ENCODE data around the gene MYO1E.
A peak's percentile ranks its signal among the peaks of the same experiment; 100 is the strongest.
"Not testable (repeated sequence)": the region's sequence is repeated elsewhere in the genome, so short reads cannot be mapped to it uniquely, and the experiment has no call there.

The MYO1E gene

DNA sequence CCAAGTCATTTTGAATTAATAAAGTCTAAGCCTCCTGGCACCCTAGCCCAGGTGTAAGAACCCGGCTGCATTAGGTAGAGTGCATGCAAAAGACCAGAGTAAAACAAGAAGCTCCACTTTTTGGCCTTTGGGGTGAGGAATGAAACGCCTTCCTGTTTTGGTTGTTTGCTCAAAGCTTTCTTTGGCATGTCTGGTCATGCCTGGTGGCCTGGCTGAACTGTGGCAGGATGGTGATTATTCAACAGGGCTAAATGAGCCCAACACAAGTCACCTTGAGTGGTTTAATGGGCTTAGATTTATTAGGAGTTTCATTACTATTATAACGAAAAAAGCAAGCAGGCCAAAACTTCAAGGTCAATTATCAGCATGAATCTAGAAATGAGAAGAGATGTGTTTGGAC is 206.9 kb downstream of the MYO1E start:
- DNase-seq (ENCODE audit: low read depth): no peak

DNA sequence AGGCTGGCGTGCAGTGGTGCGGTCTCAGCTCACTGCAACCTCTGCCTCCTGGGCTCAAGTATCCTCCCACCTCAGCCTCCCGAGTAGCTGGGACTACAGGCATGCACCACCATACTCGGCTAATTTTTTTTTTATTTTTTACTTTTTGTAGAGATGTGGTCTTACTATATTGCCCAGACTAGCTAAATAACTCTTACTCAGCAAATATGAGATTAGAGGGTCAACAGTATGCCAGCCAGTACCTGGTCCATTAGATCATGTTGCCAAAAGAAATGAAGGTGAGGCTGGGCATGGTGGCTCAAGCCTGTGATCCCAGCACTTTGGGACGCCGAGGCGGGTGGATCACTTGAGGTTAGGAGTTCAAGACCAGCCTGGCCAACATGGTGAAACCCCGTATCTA is 210.6 kb downstream of the MYO1E start:
- DNase-seq (ENCODE audit: low read depth): not testable (repeated sequence)

GRCh38 chr15:59160880-59161593 is 211.6 kb downstream of the MYO1E start:
- DNase-seq (ENCODE audit: low read depth): no peak

- DNase-seq (ENCODE audit: low read depth): no peak
These were observed 213.5 kb downstream of the MYO1E start for GRCh38 chr15:59159210-59159609.

GRCh38 chr15:59158701-59159034 is 214.0 kb downstream of the MYO1E start:
- no peak for DNase-seq (ENCODE audit: low read depth)

GRCh38 chr15:59157840-59158700 is 214.6 kb downstream of the MYO1E start:
- no peak for DNase-seq (ENCODE audit: low read depth)

DNA sequence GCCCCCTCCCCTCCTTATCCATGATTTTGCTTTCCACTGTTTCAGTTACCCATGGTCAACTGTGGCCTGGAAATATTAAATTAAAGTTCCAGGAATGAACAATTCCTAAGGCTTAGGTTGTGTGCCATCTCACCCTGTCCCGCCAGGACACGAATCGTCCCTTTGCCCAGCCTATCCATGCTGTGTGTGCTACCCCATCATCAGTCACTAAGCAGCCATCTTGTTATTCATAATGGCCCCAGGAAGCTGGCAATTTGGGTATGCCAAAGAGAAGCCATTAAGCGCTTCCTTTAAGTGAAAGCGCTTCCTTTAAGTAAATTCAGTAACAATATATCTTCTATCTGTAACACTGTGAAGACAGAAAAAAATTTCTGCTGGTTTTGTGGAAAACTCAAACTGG is 215.3 kb downstream of the MYO1E start:
- no peak for DNase-seq (ENCODE audit: low read depth)

GRCh38 chr15:59155431-59155830 is 217.2 kb downstream of the MYO1E start:
- DNase-seq (ENCODE audit: low read depth): no peak

- DNase-seq (ENCODE audit: low read depth): no peak
These were observed 218.4 kb downstream of the MYO1E start for GRCh38 chr15:59154243-59154642.

DNA sequence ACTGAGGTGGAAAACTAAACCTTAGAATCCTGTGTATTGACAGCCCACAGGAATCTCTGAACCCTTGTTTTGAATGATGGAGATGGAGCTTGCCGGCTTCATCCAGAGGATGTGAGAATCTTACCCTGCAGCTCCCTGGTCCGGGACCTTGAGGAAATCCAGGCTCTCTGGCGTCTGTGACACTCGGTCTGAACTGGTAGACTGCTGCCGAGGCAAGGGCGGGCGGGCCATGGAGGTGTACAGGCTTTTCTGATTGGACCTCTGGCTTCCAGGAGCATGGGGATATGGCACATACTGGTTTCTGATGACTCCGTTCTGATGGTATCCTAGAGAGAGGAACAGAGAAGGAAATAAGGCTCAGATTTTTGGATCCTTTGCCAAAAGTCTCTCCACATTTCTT is 219.2 kb downstream of the MYO1E start:
- DNase-seq (ENCODE audit: low read depth): no peak

- DNase-seq (ENCODE audit: low read depth): no peak
These were observed 219.8 kb downstream of the MYO1E start for GRCh38 chr15:59152694-59153450.

- no peak for DNase-seq (ENCODE audit: low read depth)
These were observed 222.5 kb downstream of the MYO1E start for GRCh38 chr15:59150185-59150584.

DNA sequence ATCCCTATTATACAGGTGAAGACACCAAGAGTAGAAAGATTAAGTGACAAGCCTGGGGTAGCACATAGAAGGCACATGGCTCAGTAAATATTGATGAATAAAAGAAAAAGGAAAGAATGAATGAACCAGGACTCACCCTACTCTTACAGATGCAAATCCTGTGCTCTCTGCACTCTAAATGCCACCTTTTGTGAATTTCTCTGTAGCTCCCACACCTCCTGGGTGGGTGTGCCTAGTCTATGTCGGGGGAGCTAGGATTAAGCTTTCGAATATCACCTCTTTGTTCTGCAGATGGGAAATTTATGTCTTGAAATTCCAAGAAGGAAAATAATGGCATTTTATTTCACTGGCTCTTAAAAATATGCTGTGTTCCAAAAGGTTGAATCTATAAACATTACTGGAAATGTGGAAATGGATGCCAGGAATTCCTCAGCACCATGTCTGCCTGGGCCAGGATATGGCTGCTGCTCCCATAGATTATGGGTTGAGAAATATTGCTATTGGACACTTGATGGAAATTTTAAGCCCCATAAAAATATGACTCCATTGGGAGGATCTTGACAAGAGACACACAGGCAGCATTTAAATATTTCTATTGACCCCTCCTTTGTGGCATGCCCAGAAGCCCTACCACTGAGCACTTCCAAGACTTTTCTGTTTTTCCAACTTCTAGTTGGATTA is 224.4 kb downstream of the MYO1E start:
- DNase-seq (ENCODE audit: low read depth): no peak

DNA sequence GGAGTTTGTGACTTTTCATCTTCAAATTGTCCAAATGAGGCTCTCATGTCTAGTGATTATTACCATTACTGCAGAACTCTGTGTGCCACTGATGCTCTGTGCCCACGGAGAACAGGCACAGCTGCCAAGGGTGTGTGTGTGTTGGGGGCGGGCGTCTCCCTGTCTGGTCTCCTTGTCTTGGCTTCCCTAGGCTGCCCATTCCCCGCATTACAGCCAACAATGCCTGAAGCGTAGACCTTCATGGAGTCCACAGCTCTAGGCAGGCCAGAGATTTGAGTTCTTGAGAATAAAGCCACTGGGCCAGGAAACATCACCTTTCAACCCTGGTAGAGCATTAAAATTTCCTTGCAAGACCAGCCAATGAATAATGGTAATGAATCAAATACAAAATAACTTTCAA is 225.0 kb downstream of the MYO1E start:
- DNase-seq (ENCODE audit: low read depth): no peak

DNA sequence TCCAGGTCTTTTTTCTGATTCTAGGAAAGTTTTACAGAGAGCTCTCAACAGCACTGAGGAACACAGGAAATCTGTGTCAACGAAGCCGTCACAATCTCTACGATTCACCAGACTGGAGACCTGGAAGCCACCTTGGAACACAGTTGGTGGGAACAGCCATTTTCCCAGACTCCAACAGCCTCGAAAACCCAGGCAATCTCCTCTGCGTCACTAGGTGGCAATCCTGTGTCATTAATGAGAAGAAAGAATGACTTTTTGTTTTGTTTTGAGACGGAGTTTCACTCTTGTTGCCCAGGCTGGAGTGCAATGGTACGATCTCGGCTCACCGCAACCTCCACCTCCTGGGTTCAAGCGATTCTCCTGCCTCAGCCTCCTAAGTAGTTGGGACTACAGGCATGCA is 228.1 kb downstream of the MYO1E start:
- DNase-seq (ENCODE audit: low read depth): not testable (repeated sequence)

DNA sequence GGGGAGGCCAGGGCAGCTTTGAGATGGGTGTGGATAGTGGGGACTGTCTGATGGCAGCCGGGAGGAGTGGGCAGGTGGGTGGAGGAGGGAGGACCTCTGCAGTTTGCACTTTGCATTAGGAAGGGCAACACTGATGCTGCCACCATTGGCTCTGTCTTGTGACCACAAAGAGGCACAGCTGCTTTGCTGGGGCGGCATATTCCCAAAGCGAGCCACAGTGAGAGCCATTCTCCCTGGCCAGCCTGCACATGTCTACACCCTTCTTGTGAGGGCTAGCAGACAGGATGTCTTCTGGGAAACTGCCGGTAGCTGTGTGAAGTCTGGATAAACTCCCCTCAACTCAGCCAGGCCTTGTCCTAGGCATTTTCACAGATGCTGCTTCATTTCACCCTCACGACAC is 229.4 kb downstream of the MYO1E start:
- DNase-seq (ENCODE audit: low read depth): no peak

GRCh38 chr15:59140422-59141226 is 232.0 kb downstream of the MYO1E start:
- DNase-seq (ENCODE audit: low read depth): no peak

- peak; percentile 57 for DNase-seq (ENCODE audit: low read depth)
These were observed 234.4 kb downstream of the MYO1E start for GRCh38 chr15:59138243-59138642.

DNA sequence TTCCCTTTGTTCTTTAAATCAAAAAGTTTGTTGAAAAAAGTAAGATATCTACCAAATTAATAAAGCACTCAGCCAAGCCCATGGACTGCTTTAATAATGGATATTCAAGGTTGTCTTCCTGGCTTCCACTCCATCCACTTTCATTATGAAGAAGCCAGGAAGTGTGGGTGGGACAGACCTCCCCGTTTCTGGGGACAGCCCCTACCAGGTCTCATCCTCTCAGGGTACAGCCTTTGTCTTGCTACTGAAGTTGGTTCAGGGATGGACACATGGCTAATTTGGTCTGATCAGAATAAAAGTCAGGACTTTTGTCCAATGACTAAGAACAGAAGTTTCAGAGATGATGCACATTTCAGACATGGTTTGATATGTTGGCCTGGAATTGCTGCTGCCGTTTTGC is 235.1 kb downstream of the MYO1E start:
- DNase-seq (ENCODE audit: low read depth): no peak

GRCh38 chr15:59133929-59134427 is 238.7 kb downstream of the MYO1E start:
- no peak for DNase-seq (ENCODE audit: low read depth)

GRCh38 chr15:59131969-59132562 is 240.6 kb downstream of the MYO1E start:
- no peak for DNase-seq (ENCODE audit: low read depth)

Measured in activated T-cell treated with anti-CD3 and anti-CD28 coated beads for 48 hours (primary cell).